Loucy (cell line): ENCODE measurements around the gene SLC29A4.

Experiments used
- H2AFZ ChIP-seq: fragments of 200-600 bp; sonication (generic); 2 replicates; pipeline ENCODE4 v1.6.0; 2016; ENCODE audit warnings: antibody characterized with exemption, mild to moderate bottlenecking, low read length, moderate library complexity
- H3F3A ChIP-seq: fragments of 200-600 bp; 2 replicates; pipeline ENCODE4 v1.6.0; 2016; ENCODE audit warnings: antibody characterized with exemption, low read depth, mild to moderate bottlenecking
- H3K27me3 ChIP-seq: fragments of 200-600 bp; sonication (generic); 2 replicates; pipeline ENCODE4 v1.6.1; 2014; ENCODE audit warnings: low read length, mild to moderate bottlenecking; ENCODE audit not compliant: insufficient read depth, poor library complexity, severe bottlenecking
- H3K36me3 ChIP-seq: fragments of 200-600 bp; sonication (generic); 2 replicates; pipeline ENCODE4 v1.6.1; 2016; ENCODE audit warnings: low read length; ENCODE audit not compliant: insufficient read depth
- H3K4me1 ChIP-seq: fragments of 200-600 bp; sonication (generic); 2 replicates; pipeline ENCODE4 v1.5.1; 2014; ENCODE audit warnings: low read length, mild to moderate bottlenecking; ENCODE audit not compliant: insufficient read depth, poor library complexity, severe bottlenecking
- H3K4me2 ChIP-seq: fragments of 200-600 bp; sonication (generic); 2 replicates; pipeline ENCODE4 v1.6.0; 2014; ENCODE audit warnings: antibody characterized with exemption, low read length, low read depth, mild to moderate bottlenecking; ENCODE audit not compliant: poor library complexity, severe bottlenecking
- H3K4me3 ChIP-seq: fragments of 200-600 bp; sonication (generic); 2 replicates; pipeline ENCODE4 v1.5.1; 2014; ENCODE audit warnings: low read length, mild to moderate bottlenecking, mixed read lengths; ENCODE audit not compliant: poor library complexity, severe bottlenecking
- H3K79me2 ChIP-seq: fragments of 200-600 bp; sonication (generic); 2 replicates; pipeline ENCODE4 v1.6.1; 2014; ENCODE audit warnings: low read length; ENCODE audit not compliant: insufficient read depth
- H3K9ac ChIP-seq: fragments of 200-600 bp; sonication (generic); 2 replicates; pipeline ENCODE4 v1.6.0; 2014; ENCODE audit warnings: mild to moderate bottlenecking, low read depth, low read length, moderate library complexity; ENCODE audit not compliant: poor library complexity, severe bottlenecking
- H3K9me2 ChIP-seq: fragments of 200-600 bp; sonication (generic); replicated peaks from 2 replicates; pipeline ENCODE4 v1.6.1; 2016; ENCODE audit warnings: low read depth, low read length, mixed read lengths
- H3K9me3 ChIP-seq: fragments of 200-600 bp; sonication (generic); 2 replicates; pipeline ENCODE4 v1.6.1; 2014; ENCODE audit warnings: mild to moderate bottlenecking, antibody characterized with exemption, low read length, low read depth; ENCODE audit not compliant: insufficient read depth
- H4K20me1 ChIP-seq: fragments of 200-600 bp; sonication (generic); 2 replicates; pipeline ENCODE4 v1.6.0; 2014; ENCODE audit warnings: antibody characterized with exemption, low read length, mild to moderate bottlenecking; ENCODE audit not compliant: insufficient read depth, poor library complexity, severe bottlenecking
- CTCF ChIP-seq: fragments of 200-600 bp; sonication (generic); conservative IDR thresholded peaks from 2 replicates; pipeline ENCODE4 v1.5.1; 2014; ENCODE audit warnings: mild to moderate bottlenecking, antibody characterized with exemption, low read length
- EZH2phosphoT487 ChIP-seq: fragments of 200-600 bp; IDR thresholded peaks from 2 replicates; pipeline ENCODE4 v1.6.1; 2018; ENCODE audit warnings: antibody characterized with exemption, mild to moderate bottlenecking, moderate library complexity, borderline replicate concordance

Gene SLC29A4

GRCh38 chr7:5344342-5344741 lies 61.6 kb downstream of the SLC29A4 start:
- H2AFZ ChIP-seq, result no peak overlapping the region
- H3K9me3 ChIP-seq, result no peaks in the 10 kb centered on the region
- no peaks in the 10 kb centered on the region for H3K27me3 ChIP-seq
- no peak overlapping the region for H3K4me2 ChIP-seq
- H3K36me3 ChIP-seq, result peaks cover 79% of the 10 kb centered on the region
- no peaks in the 10 kb centered on the region for H3K9me2 ChIP-seq
- peaks cover under 1% of the 10 kb centered on the region; the same call in 1 of the 2 replicates for H3K79me2 ChIP-seq
- TF ChIP-seq CTCF, result no peak
- TF ChIP-seq EZH2phosphoT487, result no peak
- H4K20me1 ChIP-seq, result peaks cover 2% of the 10 kb centered on the region
- H3K4me1 ChIP-seq, result no peaks in the 10 kb centered on the region
- H3K4me3 ChIP-seq, result no peak overlapping the region
- no peak overlapping the region for H3K9ac ChIP-seq
- no peaks in the 10 kb centered on the region for H3F3A ChIP-seq

- Histone ChIP-seq H3F3A (no peaks in the 10 kb centered on the region), H3K79me2 (peaks cover 8% of the 10 kb centered on the region; the same call in 1 of the 2 replicates), H3K36me3 (peaks cover 80% of the 10 kb centered on the region), H3K4me1 (no peaks in the 10 kb centered on the region), H3K27me3 (no peaks in the 10 kb centered on the region), H2AFZ (no peak overlapping the region), H3K9me2 (no peaks in the 10 kb centered on the region), H3K9ac (no peak overlapping the region), H3K4me2 (no peak overlapping the region), H4K20me1 (peaks cover 11% of the 10 kb centered on the region), H3K9me3 (no peaks in the 10 kb centered on the region), H3K4me3 (no peak overlapping the region)
- no peak for TF ChIP-seq EZH2phosphoT487
- TF ChIP-seq CTCF, result no peak
These were observed 62.4 kb downstream of the SLC29A4 start for GRCh38 chr7:5345171-5345570.

- Histone ChIP-seq H2AFZ (no peak overlapping the region), H3K4me3 (no peak overlapping the region), H3K79me2 (peaks cover 8% of the 10 kb centered on the region; the same call in 1 of the 2 replicates), H3K9me2 (no peaks in the 10 kb centered on the region), H3K27me3 (no peaks in the 10 kb centered on the region), H3K4me2 (no peak overlapping the region), H3F3A (no peaks in the 10 kb centered on the region), H3K36me3 (peaks cover 80% of the 10 kb centered on the region), H4K20me1 (peaks cover 15% of the 10 kb centered on the region), H3K9me3 (no peaks in the 10 kb centered on the region), H3K4me1 (no peaks in the 10 kb centered on the region), H3K9ac (no peak overlapping the region)
- TF ChIP-seq EZH2phosphoT487, result no peak
- no peak for TF ChIP-seq CTCF
These were observed 62.9 kb downstream of the SLC29A4 start for GRCh38 chr7:5345671-5346070.
